K562 (cell line): Measurements from ENCODE around the gene DENND1A. TPM values are rescaled to one million over a fixed set of nuclear protein-coding genes. Genes with fewer than 3 reads are reported as not detected.

Source experiments
- EWSR1 ChIP-seq: fragments of 450-650 bp; IDR thresholded peaks from 2 replicates; pipeline ENCODE4 v1.6.1; 2018; ENCODE audit warnings: borderline replicate concordance, mild to moderate bottlenecking, low read depth, moderate library complexity; ENCODE audit not compliant: partially characterized antibody
- IFI16 ChIP-seq: fragments of 250-450 bp; sonication (Bioruptor Pico); IDR thresholded peaks from 2 replicates; pipeline ENCODE4 v2.1.2; 2022; ENCODE audit warnings: mild to moderate bottlenecking, inconsistent platforms
- MAFG ChIP-seq: fragments of 450-650 bp; conservative IDR thresholded peaks from 2 replicates; pipeline ENCODE4 v1.6.1; 2016; ENCODE audit warnings: missing genetic modification characterization, missing compliant biosample characterization
- YBX1 ChIP-seq: fragments of 450-650 bp; IDR thresholded peaks from 2 replicates; pipeline ENCODE4 v1.7.1; 2016; ENCODE audit warnings: mild to moderate bottlenecking
- polyA plus RNA-seq, 8 experiments: library from polyadenylated mRNA; depleted of rRNA in 4 of 8; stranded (reverse) in 5 of 8; unstranded in 3 of 8; fragments of >200 nt; fragmentation: Nextera tagmentation in 2 of 8; fragmentation: Illumina TruSeq in 1 of 8; extraction: Ambion mirVana in 2 of 8; extraction: Trizol in 1 of 8; gene quantifications; 2 replicates each; pipeline versions ENCODE4 v1.2.1 to v1.2.3, GENCODE V29; 2011 to 2014; ENCODE audit warnings: inconsistent platforms in 1 of 8, missing spikeins in 1 of 8
- total RNA-seq, 7 experiments: library from RNA; depleted of rRNA in 6 of 7; stranded (reverse); fragments of >200 nt in 6 of 7; fragmentation: Illumina TruSeq in 2 of 7; extraction: Trizol in 2 of 7; gene quantifications; 2 replicates each; pipeline versions ENCODE4 v1.2.1 to v1.2.3, GENCODE V29; 2011 to 2021; ENCODE audit warnings: low replicate concordance in 1 of 7
- TF ChIP-seq, protein P1 (sequence below): fragments of 450-650 bp; IDR thresholded peaks from 2 replicates; pipeline ENCODE4 v1.6.1; 2016; ENCODE audit warnings: mild to moderate bottlenecking, moderate library complexity
- TF ChIP-seq, protein P2 (sequence below): sonication (generic); formaldehyde crosslinking; IDR thresholded peaks from 2 replicates; pipeline ENCODE4 v1.8.1; 2023; ENCODE audit warnings: mild to moderate bottlenecking, missing genetic modification reagents

DENND1A gene
- total and polyA plus RNA-seq, 9 of the 15 experiments (the other 6 are each of a cell fraction or from before 2014, with no cell fraction given): 7.6 to 29.5 (median 15.7) TPM

DNA sequence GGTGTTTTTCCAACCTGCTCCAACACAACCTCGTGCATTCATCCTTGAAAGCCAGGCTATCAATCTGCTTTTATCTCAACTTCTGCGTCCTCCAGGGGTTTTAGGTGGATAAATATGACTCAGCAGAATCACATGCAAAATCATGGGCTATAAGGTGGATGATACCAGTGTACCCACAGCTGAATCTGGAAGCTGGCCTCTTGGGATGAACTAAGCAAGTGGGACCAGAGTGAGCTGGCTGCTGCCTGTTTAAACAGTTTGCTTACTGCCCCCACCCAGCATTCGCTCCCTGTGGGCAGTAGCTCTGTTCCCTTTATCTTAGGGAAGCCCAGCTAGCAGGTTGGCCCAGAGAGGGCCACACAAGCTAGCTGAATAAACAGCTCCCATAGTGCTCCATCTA, 379.9 kb downstream of the DENND1A start (continued):
- TF ChIP-seq, protein P1, sequence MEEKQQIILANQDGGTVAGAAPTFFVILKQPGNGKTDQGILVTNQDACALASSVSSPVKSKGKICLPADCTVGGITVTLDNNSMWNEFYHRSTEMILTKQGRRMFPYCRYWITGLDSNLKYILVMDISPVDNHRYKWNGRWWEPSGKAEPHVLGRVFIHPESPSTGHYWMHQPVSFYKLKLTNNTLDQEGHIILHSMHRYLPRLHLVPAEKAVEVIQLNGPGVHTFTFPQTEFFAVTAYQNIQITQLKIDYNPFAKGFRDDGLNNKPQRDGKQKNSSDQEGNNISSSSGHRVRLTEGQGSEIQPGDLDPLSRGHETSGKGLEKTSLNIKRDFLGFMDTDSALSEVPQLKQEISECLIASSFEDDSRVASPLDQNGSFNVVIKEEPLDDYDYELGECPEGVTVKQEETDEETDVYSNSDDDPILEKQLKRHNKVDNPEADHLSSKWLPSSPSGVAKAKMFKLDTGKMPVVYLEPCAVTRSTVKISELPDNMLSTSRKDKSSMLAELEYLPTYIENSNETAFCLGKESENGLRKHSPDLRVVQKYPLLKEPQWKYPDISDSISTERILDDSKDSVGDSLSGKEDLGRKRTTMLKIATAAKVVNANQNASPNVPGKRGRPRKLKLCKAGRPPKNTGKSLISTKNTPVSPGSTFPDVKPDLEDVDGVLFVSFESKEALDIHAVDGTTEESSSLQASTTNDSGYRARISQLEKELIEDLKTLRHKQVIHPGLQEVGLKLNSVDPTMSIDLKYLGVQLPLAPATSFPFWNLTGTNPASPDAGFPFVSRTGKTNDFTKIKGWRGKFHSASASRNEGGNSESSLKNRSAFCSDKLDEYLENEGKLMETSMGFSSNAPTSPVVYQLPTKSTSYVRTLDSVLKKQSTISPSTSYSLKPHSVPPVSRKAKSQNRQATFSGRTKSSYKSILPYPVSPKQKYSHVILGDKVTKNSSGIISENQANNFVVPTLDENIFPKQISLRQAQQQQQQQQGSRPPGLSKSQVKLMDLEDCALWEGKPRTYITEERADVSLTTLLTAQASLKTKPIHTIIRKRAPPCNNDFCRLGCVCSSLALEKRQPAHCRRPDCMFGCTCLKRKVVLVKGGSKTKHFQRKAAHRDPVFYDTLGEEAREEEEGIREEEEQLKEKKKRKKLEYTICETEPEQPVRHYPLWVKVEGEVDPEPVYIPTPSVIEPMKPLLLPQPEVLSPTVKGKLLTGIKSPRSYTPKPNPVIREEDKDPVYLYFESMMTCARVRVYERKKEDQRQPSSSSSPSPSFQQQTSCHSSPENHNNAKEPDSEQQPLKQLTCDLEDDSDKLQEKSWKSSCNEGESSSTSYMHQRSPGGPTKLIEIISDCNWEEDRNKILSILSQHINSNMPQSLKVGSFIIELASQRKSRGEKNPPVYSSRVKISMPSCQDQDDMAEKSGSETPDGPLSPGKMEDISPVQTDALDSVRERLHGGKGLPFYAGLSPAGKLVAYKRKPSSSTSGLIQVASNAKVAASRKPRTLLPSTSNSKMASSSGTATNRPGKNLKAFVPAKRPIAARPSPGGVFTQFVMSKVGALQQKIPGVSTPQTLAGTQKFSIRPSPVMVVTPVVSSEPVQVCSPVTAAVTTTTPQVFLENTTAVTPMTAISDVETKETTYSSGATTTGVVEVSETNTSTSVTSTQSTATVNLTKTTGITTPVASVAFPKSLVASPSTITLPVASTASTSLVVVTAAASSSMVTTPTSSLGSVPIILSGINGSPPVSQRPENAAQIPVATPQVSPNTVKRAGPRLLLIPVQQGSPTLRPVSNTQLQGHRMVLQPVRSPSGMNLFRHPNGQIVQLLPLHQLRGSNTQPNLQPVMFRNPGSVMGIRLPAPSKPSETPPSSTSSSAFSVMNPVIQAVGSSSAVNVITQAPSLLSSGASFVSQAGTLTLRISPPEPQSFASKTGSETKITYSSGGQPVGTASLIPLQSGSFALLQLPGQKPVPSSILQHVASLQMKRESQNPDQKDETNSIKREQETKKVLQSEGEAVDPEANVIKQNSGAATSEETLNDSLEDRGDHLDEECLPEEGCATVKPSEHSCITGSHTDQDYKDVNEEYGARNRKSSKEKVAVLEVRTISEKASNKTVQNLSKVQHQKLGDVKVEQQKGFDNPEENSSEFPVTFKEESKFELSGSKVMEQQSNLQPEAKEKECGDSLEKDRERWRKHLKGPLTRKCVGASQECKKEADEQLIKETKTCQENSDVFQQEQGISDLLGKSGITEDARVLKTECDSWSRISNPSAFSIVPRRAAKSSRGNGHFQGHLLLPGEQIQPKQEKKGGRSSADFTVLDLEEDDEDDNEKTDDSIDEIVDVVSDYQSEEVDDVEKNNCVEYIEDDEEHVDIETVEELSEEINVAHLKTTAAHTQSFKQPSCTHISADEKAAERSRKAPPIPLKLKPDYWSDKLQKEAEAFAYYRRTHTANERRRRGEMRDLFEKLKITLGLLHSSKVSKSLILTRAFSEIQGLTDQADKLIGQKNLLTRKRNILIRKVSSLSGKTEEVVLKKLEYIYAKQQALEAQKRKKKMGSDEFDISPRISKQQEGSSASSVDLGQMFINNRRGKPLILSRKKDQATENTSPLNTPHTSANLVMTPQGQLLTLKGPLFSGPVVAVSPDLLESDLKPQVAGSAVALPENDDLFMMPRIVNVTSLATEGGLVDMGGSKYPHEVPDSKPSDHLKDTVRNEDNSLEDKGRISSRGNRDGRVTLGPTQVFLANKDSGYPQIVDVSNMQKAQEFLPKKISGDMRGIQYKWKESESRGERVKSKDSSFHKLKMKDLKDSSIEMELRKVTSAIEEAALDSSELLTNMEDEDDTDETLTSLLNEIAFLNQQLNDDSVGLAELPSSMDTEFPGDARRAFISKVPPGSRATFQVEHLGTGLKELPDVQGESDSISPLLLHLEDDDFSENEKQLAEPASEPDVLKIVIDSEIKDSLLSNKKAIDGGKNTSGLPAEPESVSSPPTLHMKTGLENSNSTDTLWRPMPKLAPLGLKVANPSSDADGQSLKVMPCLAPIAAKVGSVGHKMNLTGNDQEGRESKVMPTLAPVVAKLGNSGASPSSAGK: no peak
- TF ChIP-seq MAFG (tag) (peak; percentile 95), IFI16 (CRISPR knock-in tag) (no peak), EWSR1 (no peak), YBX1 (no peak)
- TF ChIP-seq, protein P2, sequence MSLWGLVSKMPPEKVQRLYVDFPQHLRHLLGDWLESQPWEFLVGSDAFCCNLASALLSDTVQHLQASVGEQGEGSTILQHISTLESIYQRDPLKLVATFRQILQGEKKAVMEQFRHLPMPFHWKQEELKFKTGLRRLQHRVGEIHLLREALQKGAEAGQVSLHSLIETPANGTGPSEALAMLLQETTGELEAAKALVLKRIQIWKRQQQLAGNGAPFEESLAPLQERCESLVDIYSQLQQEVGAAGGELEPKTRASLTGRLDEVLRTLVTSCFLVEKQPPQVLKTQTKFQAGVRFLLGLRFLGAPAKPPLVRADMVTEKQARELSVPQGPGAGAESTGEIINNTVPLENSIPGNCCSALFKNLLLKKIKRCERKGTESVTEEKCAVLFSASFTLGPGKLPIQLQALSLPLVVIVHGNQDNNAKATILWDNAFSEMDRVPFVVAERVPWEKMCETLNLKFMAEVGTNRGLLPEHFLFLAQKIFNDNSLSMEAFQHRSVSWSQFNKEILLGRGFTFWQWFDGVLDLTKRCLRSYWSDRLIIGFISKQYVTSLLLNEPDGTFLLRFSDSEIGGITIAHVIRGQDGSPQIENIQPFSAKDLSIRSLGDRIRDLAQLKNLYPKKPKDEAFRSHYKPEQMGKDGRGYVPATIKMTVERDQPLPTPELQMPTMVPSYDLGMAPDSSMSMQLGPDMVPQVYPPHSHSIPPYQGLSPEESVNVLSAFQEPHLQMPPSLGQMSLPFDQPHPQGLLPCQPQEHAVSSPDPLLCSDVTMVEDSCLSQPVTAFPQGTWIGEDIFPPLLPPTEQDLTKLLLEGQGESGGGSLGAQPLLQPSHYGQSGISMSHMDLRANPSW (CRISPR knock-in tag): no peak
